Subcutaneous adipose tissue (tissue), 4 donors: ENCODE measurements around the gene TRDMT1. TPM values are rescaled to one million over a fixed set of nuclear protein-coding genes. Genes with fewer than 3 reads are reported as not detected.

Source experiments
- total RNA-seq, 4 donors: library from RNA; depleted of rRNA; stranded (reverse); fragments of >200 nt; gene quantifications; one replicate each; pipeline ENCODE4 v1.1.0, GENCODE V29; 2016
- TF ChIP-seq, protein P1 (sequence below): fragments of 450-650 bp; IDR thresholded peaks from one replicate; pipeline ENCODE4 v1.5.1; 2016; ENCODE audit warnings: low read depth, mild to moderate bottlenecking, control low read depth, antibody characterized with exemption, moderate library complexity

Gene TRDMT1
- total RNA-seq, 4 donors from 2014 or later = 5.8 to 9.0 (median 8.3) TPM

- TF ChIP-seq, protein P1, sequence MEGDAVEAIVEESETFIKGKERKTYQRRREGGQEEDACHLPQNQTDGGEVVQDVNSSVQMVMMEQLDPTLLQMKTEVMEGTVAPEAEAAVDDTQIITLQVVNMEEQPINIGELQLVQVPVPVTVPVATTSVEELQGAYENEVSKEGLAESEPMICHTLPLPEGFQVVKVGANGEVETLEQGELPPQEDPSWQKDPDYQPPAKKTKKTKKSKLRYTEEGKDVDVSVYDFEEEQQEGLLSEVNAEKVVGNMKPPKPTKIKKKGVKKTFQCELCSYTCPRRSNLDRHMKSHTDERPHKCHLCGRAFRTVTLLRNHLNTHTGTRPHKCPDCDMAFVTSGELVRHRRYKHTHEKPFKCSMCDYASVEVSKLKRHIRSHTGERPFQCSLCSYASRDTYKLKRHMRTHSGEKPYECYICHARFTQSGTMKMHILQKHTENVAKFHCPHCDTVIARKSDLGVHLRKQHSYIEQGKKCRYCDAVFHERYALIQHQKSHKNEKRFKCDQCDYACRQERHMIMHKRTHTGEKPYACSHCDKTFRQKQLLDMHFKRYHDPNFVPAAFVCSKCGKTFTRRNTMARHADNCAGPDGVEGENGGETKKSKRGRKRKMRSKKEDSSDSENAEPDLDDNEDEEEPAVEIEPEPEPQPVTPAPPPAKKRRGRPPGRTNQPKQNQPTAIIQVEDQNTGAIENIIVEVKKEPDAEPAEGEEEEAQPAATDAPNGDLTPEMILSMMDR = no peak
Measured at GRCh38 chr10:17225808-17226207, 24.3 kb upstream of the TRDMT1 start.

GRCh38 chr10:17222329-17222728 lies 20.9 kb upstream of the TRDMT1 start:
- TF ChIP-seq, protein P1 = no peak

DNA sequence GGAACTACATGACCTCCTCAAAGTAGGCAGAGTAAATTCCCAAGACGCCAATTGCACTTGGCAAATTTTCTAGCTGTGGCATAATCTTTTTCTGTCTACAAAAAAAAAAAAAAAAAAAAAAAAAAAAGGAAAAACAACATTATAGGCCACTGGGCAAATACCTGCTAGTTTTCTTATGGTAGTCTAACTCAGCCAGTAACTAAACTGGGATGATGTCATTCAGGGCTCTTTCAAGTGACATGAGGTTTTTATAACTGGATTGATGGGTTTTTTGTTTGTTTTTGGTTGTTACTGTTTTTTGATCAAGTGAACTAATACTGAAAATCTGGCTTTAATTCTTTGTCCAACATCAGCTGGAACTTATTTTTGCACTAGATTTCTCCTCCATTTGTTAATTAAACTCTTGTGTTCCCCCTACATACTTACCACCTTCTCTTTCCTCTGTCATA lies 19.2 kb upstream of the TRDMT1 start:
- TF ChIP-seq, protein P1 = no peak

- TF ChIP-seq, protein P1 = no peak
Measured at GRCh38 chr10:17219024-17219423, 17.6 kb upstream of the TRDMT1 start.

GRCh38 chr10:17217631-17218232 lies 16.3 kb upstream of the TRDMT1 start:
- TF ChIP-seq, protein P1 = no peak

DNA sequence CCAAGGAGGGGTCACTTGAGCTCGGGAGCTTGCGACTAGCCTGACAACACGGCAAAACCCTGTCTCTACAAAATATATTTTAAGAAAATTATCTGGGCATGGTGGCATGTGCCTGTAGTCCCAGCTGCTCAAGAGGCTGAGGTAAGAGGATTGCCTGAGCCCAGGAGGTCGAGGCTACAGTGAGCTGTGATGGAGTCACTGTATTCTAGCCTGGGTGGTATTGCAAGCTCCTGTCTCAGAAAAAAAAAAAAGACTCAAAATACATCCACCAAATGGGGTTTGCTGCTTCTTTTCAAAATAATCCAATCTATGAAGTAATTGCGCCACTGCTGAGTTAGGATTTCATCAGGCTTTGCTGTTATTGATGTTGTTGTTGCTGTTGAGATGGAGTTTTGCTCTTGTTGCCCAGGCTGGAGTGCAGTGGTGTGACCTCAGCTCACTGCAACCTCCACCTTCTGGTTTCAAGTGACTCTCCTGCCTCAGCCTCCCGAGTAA lies 15.5 kb upstream of the TRDMT1 start:
- TF ChIP-seq, protein P1 = no peak

GRCh38 chr10:17216217-17216900 lies 14.9 kb upstream of the TRDMT1 start:
- TF ChIP-seq, protein P1 = no peak
